Ammon's horn (tissue), 1 donor: Measurements from ENCODE around the gene LPIN1.

Experiments
- DNase-seq: peaks from one replicate; pipeline ENCODE4 v3.0.0-alpha.2; 2016; ENCODE audit warnings: low spot score

Gene LPIN1

GRCh38 chr2:11762031-11762430 is 15.6 kb downstream of the LPIN1 start:
- DNase-seq, result no peak

GRCh38 chr2:11762799-11763461 is 16.5 kb downstream of the LPIN1 start:
- no peak for DNase-seq

GRCh38 chr2:11764359-11764758 is 17.9 kb downstream of the LPIN1 start:
- peak; percentile 45 for DNase-seq

GRCh38 chr2:11764920-11765319 is 18.5 kb downstream of the LPIN1 start:
- DNase-seq, result no peak

- no peak for DNase-seq
Observed at GRCh38 chr2:11765501-11765900, 19.1 kb downstream of the LPIN1 start.

- DNase-seq, result no peak
Observed at GRCh38 chr2:11766016-11766415, 19.6 kb downstream of the LPIN1 start.

GRCh38 chr2:11767779-11768178 is 21.3 kb downstream of the LPIN1 start:
- no peak for DNase-seq

- no peak for DNase-seq
Observed at GRCh38 chr2:11768946-11769345, 22.5 kb downstream of the LPIN1 start.

GRCh38 chr2:11769516-11769915 is 23.1 kb downstream of the LPIN1 start:
- no peak for DNase-seq

- no peak for DNase-seq
Observed at GRCh38 chr2:11770531-11771188, 24.2 kb downstream of the LPIN1 start.

- no peak for DNase-seq
Observed at GRCh38 chr2:11771971-11772615, 25.7 kb downstream of the LPIN1 start.

GRCh38 chr2:11773111-11773510 is 26.7 kb downstream of the LPIN1 start:
- no peak for DNase-seq

GRCh38 chr2:11773747-11774525 is 27.5 kb downstream of the LPIN1 start:
- DNase-seq, result no peak

- DNase-seq, result no peak
Observed at GRCh38 chr2:11774600-11774999, 28.2 kb downstream of the LPIN1 start.

GRCh38 chr2:11775384-11775783 is 29.0 kb downstream of the LPIN1 start:
- DNase-seq, result no peak

- DNase-seq, result no peak
Observed at GRCh38 chr2:11777066-11777782, 30.8 kb downstream of the LPIN1 start.

GRCh38 chr2:11777886-11778415 is 31.5 kb downstream of the LPIN1 start:
- no peak for DNase-seq

- no peak for DNase-seq
Observed at GRCh38 chr2:11778416-11778815, 32.0 kb downstream of the LPIN1 start.

GRCh38 chr2:11778923-11779757 is 32.7 kb downstream of the LPIN1 start:
- DNase-seq, result peak; percentile 80

GRCh38 chr2:11781602-11782001 is 35.2 kb downstream of the LPIN1 start:
- no peak for DNase-seq

GRCh38 chr2:11784280-11784679 is 37.8 kb downstream of the LPIN1 start:
- DNase-seq, result no peak
